HG02798 (cell line): ENCODE data around the gene ATP9B.
A peak's percentile ranks its signal among the peaks of the same experiment; 100 is the strongest.

Experiments
- ATAC-seq: cut with Tn5 transposase; IDR thresholded peaks from one replicate; pipeline ENCODE4 v1.9.1; 2021; ENCODE audit warnings: mild to moderate bottlenecking; ENCODE audit not compliant: unreplicated experiment, poor library complexity

ATP9B gene

GRCh38 chr18:79402209-79402576, 333.0 kb downstream of the ATP9B start:
- no peak for ATAC-seq

DNA sequence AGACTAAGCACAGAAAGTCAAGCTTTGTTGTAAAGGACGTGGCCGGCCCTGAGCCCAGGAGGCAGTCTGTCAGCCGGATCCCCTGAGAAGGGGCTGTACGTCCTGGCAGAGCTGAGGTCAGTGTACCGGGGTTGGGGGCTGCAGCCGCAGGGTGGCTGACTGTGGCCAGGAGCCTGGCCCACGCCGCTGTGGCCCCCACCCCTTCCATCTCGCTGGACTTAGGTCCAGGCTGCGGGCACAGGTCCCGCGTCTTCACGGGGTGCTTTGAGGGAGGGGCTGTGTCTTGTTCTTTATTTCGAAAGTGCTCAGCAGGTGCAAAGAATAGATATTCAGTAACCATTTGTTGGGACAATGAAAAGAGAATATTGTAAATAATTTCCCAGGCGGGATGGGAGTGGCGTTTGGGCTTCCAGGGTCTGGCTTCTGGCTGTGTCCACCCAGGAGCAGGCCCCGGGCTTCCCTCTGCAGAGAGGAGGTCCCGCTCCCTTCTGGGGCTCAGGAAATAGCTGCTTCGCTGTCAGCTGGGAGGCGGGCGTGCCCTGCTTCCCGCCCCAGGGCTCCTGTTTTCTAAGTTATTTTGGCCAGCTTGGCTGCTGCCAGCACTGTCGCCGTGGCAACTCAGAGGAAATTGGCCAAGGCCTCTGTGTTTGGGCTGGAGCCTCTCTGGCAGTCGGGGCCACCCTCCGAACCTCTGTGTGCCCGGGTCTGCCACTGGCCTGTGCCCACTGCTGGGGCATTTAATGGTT, 334.0 kb downstream of the ATP9B start:
- ATAC-seq: no peak

- ATAC-seq: no peak
Observed at GRCh38 chr18:79403723-79404566, 334.8 kb downstream of the ATP9B start.

- no peak for ATAC-seq
Observed at GRCh38 chr18:79404567-79404910, 335.3 kb downstream of the ATP9B start.

DNA sequence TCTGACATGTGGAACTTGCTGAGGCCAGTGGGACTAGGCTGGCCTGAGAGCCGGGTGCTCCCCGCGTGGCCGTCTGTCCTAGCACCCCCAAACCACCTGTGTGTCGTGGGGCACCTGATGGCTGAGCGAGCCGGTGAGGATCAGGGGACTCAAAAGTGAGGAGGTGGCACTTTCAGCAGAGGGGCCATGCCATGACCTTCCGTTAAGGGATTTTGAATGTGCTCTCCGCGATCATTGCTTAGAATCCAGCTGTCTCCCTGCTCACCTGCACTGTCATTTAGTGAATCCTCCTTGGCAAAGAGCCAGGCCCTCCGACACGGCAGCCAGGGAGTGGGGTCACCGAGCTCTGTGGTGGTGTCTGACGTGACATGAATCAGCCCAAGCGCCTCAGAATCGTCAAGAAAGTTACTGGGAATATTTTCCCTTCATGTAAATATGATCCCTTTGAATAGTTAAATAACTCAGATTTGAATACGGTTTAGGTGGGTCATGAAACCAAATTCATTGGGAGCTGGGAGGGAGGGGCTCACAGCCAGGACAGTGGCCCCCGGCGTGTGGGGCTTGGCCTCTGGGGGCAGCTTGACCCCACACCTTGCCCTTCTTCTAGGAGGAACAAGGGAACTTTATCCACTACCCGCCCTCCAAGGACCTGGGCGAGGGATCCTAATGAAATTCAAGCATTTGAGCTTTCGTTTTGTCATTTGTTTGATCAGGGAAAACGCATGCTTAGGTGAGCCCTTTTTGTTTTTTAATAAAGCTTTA, 336.0 kb downstream of the ATP9B start:
- ATAC-seq: no peak

DNA sequence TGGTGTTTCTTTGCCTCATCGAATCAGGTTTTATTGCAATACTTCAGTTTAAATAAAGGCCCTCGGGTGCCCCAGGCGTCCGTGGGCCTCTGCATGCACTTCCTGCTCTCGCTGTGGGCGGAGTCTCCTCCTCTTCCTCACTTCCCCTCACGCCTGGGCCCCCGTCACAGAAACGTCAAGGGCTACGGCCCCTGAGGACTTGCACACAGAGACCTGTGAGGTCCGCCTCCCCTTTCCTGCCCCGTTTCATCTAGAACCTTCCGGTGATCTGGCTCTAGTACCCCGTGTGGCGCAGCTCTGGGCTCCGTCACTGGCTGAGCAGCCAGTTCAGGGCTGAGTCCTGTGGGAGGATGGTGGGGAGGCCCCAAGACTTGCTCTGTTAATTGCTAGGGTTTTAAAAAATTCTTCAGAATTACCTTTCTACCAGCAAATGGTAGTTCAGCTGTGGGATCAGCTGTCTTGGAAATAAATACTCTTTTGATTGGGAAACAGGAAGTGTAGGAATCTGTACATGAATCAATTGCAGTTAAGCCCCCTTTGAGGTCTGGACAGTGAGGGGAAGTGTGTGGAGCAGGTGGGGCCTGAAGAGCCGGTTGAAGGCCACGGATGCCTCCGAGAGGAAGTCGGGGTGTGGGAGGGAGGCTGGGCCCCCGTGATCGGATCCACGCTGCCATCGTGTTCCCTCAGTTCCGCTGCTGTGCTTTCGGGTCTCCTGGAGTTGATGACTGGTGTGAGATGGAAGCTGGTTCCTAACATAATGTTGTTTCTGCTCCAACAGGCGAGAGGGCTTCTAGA, 336.8 kb downstream of the ATP9B start:
- ATAC-seq: peak; percentile 65

GRCh38 chr18:79406708-79407107, 337.5 kb downstream of the ATP9B start:
- no peak for ATAC-seq

- no peak for ATAC-seq
Observed at GRCh38 chr18:79409313-79409712, 340.1 kb downstream of the ATP9B start.

GRCh38 chr18:79410171-79410641, 341.0 kb downstream of the ATP9B start:
- no peak for ATAC-seq

- ATAC-seq: no peak
Observed at GRCh38 chr18:79410731-79411613, 341.8 kb downstream of the ATP9B start.

GRCh38 chr18:79411614-79412526, 342.7 kb downstream of the ATP9B start:
- no peak for ATAC-seq

DNA sequence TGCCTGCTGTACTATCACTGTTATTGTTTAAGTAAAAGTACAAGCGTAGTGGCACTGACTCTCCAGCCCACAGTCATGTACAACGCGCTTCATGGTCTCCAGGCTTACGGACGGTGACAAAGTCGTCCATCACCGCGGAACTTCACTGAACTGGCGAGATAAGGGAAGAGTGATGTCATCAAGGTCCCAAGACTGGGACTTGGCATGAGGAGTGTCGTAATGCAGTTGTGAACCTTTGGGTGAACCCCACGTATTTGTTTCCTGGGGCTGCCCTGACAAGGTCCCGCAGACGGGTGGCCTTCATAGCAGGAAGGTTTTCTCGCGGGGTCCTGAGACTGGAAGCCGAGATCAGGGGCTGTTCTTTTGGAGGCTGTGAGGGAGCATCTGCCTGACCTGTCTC, 343.8 kb downstream of the ATP9B start:
- no peak for ATAC-seq

- no peak for ATAC-seq
Observed at GRCh38 chr18:79413426-79413825, 344.2 kb downstream of the ATP9B start.

- no peak for ATAC-seq
Observed at GRCh38 chr18:79413901-79414300, 344.7 kb downstream of the ATP9B start.

DNA sequence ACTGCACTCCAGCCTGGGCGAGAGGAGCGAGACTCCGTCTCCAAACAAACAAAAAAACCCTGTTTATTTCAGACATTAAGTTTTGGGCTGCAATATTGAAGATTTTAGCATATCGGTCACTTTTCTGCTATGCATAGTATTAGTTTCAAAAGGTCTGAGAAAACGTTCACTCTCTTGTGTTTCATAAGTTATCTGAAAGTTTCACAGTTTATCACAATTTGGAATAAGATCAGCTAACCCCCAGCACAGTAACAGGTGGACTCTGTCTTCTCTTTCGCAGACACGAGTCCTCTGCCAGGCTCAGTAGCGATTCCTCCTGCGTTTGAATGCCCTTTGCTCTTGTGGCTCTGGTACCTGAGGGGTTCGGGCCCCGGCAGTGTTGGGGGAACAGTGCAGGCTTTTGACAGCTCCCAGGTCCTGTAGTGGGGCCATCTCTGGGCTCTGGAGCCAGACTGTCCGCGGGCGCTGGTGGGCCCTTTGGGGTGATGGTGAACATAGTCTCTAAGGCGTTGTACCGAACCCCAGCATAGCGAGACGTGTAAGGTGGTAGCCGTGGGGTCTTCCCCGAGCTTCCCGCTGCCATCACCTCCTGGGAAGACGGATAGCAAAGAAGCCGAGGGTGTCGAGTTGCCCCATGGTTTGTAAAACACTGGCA, 347.0 kb downstream of the ATP9B start:
- ATAC-seq: no peak

- no peak for ATAC-seq
Observed at GRCh38 chr18:79416677-79417052, 347.5 kb downstream of the ATP9B start.

DNA sequence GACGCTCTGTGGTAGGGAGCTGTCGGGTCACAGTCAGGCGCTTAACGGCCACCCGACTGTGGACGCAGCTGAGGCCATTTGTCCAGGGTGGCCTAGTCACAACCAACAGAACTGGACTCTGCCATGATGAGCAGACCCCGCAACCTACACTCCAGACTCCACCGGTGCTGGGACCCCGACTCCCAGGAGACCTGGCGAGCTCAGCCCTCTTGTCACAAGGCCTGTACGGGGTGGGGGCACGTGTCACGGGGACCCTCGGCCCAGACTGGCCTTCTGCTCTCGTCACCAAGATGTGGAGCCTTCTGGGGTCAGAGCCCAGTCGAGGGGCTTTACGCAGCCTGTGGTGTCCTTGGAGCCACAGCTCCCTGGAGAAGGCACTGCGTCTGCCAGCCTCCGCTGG, 349.0 kb downstream of the ATP9B start:
- no peak for ATAC-seq

DNA sequence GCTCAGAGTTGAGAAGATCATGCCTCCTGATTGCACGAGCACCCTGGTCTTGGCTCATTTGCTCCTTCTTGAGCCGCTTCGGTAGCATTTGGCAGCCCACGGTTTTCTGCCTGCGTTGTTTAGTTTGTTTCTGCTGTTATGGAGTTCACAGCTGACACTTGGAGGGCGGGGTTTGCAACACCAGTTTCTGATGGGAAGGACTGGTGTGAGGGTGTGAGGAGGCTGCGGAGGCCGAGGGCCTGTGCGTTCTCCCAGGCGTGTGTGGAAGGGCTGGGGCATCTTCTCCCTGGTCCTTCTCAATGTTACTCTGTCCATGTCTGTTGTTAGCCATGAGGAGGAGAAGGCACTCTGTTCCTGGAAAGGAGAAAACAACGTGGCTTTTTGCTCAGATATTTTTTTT, 349.4 kb downstream of the ATP9B start:
- no peak for ATAC-seq
